ENCODE results near the gene DESI1. TPM values are rescaled to one million over a fixed set of nuclear protein-coding genes. Genes with fewer than 3 reads are reported as not detected.
"Not testable (repeated sequence)": the region's sequence is repeated elsewhere in the genome, so short reads cannot be mapped to it uniquely, and the experiment has no call there.

DESI1 gene
- total RNA-seq, 8 experiments from 2014 or later = 25.7 to 60.9 (median 34.1) TPM

DNA sequence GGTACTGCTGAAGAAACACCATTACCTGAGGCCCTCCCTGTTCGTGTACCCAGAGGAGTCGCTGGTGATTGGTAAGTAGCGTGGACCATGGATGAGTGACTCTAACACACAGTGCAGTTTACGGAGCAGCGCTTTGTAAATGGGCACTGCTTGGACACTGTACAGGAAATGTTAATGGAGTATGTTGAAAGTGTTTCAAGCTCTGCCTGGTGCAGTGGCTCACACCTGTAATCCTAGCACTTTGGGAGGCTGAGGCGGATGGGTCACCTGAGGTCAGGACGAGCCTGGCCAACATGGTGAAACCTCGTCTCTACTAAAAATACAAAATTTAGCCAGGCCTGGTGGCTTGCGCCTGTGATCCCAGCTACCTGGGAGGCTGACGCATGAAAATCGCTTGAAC lies 30.0 kb upstream of the DESI1 start:
- no peak overlapping the region for H3K4me3 ChIP-seq
- WGBS, 10 experiments = 80 to 100% (median 96%) methylated on average over 1 to 10 of the region's 11 CpGs; no CpG with 5 or more reads in 1 of the 10 experiments
- no peak for ATAC-seq (replicated peaks in 6 of 8)
- in situ Hi-C loops (cut with MboI; ENCODE audit: low pct_unique_long_range_greater_than_20kb in 2 of 9, low sequenced_read_pairs in 9 of 9, unreplicated experiment in 9 of 9) = no loop called here
- H3K4me1 ChIP-seq (replicated peaks in 1 of 2) = no peaks in the 10 kb centered on the region
- H3K27ac ChIP-seq = no peak overlapping the region

DNA sequence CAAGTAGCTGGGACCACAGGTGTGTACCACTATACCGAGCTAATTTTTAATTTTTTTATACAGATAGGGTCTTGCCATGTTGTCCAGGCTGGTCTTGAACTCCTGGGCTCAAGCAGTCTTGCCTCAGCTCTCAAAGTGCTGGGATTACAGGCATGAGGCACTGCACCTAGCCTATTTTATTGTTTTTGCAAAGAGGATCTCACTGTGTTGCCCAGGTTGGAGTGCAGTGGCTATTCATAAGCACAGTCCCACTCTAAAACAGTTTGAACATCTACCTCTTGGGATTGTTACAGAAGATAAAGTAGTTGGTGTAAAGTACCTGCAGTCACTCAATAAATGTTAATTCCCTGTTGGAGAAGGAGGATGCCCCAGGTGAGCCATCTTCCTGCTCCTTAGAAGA lies 29.4 kb upstream of the DESI1 start:
- no peak overlapping the region for H3K4me3 ChIP-seq
- no peaks in the 10 kb centered on the region for H3K4me1 ChIP-seq (replicated peaks in 1 of 2)
- 100% methylated on average over 1 of the region's 1 CpG; no CpG with 5 or more reads in 7 of the 10 experiments for WGBS, 10 experiments
- no peak for ATAC-seq (replicated peaks in 6 of 8)
- no peak overlapping the region for H3K27ac ChIP-seq
- in situ Hi-C loops (cut with MboI; ENCODE audit: low pct_unique_long_range_greater_than_20kb in 2 of 9, low sequenced_read_pairs in 9 of 9, unreplicated experiment in 9 of 9) = no loop called here

DNA sequence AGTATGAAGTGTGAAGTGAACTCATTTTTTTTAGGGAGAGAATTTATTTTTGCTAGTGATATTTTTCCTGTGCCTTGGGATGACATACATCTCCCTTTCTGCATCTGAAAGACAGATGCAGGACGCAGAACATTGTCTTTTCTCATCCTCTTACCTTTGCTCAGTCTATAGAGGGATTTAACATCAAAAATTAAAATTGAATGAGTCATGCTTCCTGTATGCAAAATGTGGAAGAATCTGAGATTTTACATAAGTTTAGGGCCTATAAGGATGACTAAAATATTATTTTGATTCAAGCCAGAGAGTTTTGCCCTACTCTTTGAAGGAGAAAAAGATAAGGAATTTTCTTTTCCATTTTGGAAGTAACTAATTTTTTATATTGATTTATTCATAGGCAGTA lies 27.6 kb upstream of the DESI1 start:
- WGBS, 10 experiments = 8 to 100% (median 40%) methylated on average over 1 of the region's 1 CpG; no CpG with 5 or more reads in 5 of the 10 experiments
- Histone ChIP-seq H3K27ac (no peak overlapping the region), H3K4me1 (replicated peaks in 1 of 2) (no peaks in the 10 kb centered on the region), H3K4me3 (no peak overlapping the region)
- in situ Hi-C loops (cut with MboI; ENCODE audit: low pct_unique_long_range_greater_than_20kb in 2 of 9, low sequenced_read_pairs in 9 of 9, unreplicated experiment in 9 of 9) = no loop called here
- ATAC-seq (replicated peaks in 6 of 8) = peak in 3 of 8 experiments; percentile 66 to 85 (median 73)

DNA sequence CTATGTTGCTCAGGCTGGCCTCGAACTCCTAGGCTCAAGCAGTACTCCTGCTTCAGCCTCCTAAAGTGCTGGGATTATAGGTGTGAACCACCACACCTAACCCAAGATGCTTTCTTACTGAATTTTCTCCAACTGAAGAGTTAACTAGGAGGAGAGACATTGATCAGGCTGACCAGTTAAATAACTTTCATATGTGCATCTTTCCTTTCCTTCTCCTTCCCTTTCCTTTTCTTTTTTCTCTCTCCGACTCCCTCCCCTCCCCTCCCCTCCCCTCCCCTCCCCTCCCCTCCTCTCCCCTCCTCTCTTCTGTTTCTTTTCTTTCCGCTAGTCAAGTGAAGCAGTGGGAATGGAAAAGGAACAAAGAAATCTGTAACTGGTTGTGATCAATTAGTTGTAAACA lies 26.9 kb upstream of the DESI1 start:
- no peak for ATAC-seq (replicated peaks in 6 of 8)

DNA sequence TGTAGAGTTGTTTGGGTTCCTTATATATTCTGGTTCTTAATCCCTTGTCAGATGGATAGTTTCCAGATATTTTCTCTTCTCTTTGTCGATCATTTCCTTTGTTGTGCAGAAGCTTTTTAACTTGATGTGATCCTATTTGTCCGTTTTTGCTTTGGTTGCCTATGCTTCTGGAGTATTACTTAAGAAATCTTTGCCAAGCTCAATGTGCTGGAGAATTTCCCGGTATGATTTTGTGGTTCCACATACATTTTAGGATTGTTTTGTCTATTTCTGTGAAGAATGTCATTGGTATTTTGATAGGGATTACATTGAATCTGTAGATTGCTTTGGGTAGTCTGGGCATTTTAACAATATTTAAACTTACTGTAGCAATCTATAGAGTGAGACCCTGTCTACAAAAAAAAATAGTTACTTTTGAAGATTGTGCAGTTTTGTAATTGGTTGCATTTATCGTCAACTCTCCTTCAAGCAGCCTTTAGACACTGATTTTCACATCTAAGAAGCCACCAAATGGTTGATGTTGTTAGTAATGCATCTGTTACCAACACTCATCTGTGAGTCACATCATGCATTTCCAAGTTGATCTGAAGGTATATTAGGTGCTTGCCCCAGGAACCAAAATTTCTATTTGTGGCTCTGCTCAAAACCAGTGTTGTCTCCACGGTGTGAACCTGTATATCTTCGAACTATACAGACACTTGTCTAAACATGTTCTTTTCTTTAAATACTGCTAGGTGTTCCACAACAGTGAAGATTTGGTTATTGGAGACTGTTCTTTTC lies 21.7 kb upstream of the DESI1 start:
- 69 to 100% (median 91%) methylated on average over 2 to 6 of the region's 6 CpGs for WGBS, 10 experiments
- no peak overlapping the region for H3K4me3 ChIP-seq
- in situ Hi-C loops (cut with MboI; ENCODE audit: low pct_unique_long_range_greater_than_20kb in 2 of 9, low sequenced_read_pairs in 9 of 9, unreplicated experiment in 9 of 9) = no loop called here
- no peaks in the 10 kb centered on the region for H3K4me1 ChIP-seq (replicated peaks in 1 of 2)
- no peak for ATAC-seq (replicated peaks in 6 of 8)
- H3K27ac ChIP-seq = no peak overlapping the region

More for the DNA sequence above, 26.9 kb upstream of the DESI1 start:
- Histone ChIP-seq H3K4me3 (no peak overlapping the region), H3K4me1 (replicated peaks in 1 of 2) (no peaks in the 10 kb centered on the region), H3K27ac (no peak overlapping the region)
- in situ Hi-C loops (cut with MboI; ENCODE audit: low pct_unique_long_range_greater_than_20kb in 2 of 9, low sequenced_read_pairs in 9 of 9, unreplicated experiment in 9 of 9) = no loop called here
- WGBS, 10 experiments = 62 to 100% (median 95%) methylated on average over 1 to 2 of the region's 3 CpGs; no CpG with 5 or more reads in 6 of the 10 experiments

DNA sequence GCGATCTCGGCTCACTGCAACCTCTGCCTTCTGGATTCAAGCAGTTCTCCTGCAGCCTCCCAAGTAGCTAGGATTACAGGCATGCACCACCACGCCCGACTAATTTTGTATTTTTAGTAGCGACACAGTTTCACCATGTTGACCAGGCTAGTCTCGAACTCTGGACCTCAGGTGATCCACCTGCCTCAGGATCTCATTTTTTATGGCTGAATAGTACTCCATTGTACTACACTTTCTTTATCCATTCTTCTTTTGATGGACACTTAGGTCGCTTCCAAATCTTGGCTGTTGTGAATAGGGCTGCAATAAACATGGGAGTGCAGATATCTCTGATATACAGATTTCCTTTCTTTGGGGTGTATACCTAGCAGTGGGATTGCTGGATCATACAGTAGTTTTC lies 21.0 kb upstream of the DESI1 start:
- 80 to 100% (median 97%) methylated on average over 1 to 7 of the region's 7 CpGs; no CpG with 5 or more reads in 1 of the 10 experiments for WGBS, 10 experiments
- H3K4me1 ChIP-seq (replicated peaks in 1 of 2) = no peaks in the 10 kb centered on the region
- no peak overlapping the region for H3K27ac ChIP-seq
- in situ Hi-C loops (cut with MboI; ENCODE audit: low pct_unique_long_range_greater_than_20kb in 2 of 9, low sequenced_read_pairs in 9 of 9, unreplicated experiment in 9 of 9) = no loop called here
- no peak overlapping the region for H3K4me3 ChIP-seq
- ATAC-seq (replicated peaks in 6 of 8) = no peak

DNA sequence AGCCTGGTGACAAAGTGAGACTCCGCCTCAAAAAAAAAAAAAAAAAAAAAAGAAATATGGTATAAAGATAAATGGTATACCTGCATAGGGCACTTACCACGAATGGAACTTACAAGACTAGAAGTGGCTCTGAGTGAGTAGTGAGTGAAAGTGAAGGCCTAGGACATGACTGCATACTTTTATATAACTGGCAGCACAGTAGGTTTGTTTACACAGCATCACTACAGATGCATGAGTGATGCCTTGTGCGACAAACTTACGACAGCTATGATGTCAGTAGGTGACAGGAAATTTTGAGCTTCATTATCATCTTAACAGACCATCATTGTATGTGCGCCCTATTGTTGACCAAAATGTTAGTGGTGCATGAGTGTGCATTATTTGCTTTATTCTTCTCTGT lies 17.9 kb upstream of the DESI1 start:
- in situ Hi-C loops (cut with MboI; ENCODE audit: low pct_unique_long_range_greater_than_20kb in 2 of 9, low sequenced_read_pairs in 9 of 9, unreplicated experiment in 9 of 9) = no loop called here
- 84 to 100% (median 93%) methylated on average over 1 to 5 of the region's 5 CpGs; no CpG with 5 or more reads in 1 of the 10 experiments for WGBS, 10 experiments
- Histone ChIP-seq H3K27ac (no peak overlapping the region), H3K4me1 (replicated peaks in 1 of 2) (no peaks in the 10 kb centered on the region), H3K4me3 (no peak overlapping the region)
- ATAC-seq (replicated peaks in 6 of 8) = no peak

DNA sequence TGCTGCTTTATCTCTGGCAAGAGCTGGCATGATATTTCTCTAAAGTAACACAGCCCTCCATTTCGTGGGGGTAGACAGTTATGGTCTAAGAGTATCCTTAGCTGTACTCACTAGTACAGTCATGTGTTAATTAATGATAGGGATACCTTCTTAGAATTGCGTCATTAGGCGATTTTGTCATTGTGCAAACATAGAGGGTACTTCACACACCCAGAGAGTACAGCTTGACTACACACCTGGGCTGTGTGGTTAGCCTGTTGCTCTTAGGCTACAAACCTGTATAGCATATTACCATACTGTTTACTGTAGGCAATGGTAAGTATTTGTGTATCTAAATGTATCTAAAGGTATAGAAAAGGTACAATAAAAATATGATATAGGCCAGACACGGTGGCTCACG lies 17.3 kb upstream of the DESI1 start:
- in situ Hi-C loops (cut with MboI; ENCODE audit: low pct_unique_long_range_greater_than_20kb in 2 of 9, low sequenced_read_pairs in 9 of 9, unreplicated experiment in 9 of 9) = no loop called here
- Histone ChIP-seq H3K4me3 (no peak overlapping the region), H3K4me1 (replicated peaks in 1 of 2) (no peaks in the 10 kb centered on the region), H3K27ac (no peak overlapping the region)
- WGBS, 10 experiments = 80 to 100% (median 97%) methylated on average over 1 to 5 of the region's 5 CpGs; no CpG with 5 or more reads in 2 of the 10 experiments
- ATAC-seq (replicated peaks in 6 of 8) = no peak

DNA sequence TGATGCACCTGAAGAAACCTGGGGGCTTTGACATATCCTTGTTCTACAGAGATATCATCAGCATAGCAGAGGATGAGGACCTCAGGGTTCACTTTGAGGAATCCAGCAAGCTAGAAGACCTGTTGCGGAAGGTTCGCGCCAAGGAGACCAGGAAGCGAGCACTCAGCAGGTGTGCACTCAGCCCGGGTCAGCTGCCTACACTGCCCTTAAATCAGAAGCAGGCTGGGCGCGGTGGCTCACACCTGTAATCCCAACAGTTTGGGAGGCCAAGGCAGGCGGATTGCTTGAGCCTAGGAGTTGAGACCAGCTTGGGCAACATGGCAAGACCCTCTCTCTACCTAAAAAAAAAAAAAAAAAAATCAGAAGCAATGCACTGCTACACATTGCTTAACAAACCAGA lies 16.8 kb upstream of the DESI1 start:
- H3K27ac ChIP-seq; H3K4me3 ChIP-seq; H3K4me1 ChIP-seq (replicated peaks in 1 of 2); in situ Hi-C loops (cut with MboI; ENCODE audit: low pct_unique_long_range_greater_than_20kb in 2 of 9, low sequenced_read_pairs in 9 of 9, unreplicated experiment in 9 of 9); ATAC-seq (replicated peaks in 6 of 8): not testable (repeated sequence)
- WGBS, 10 experiments = 90 to 100% (median 100%) methylated on average over 1 to 6 of the region's 8 CpGs; no CpG with 5 or more reads in 4 of the 10 experiments

DNA sequence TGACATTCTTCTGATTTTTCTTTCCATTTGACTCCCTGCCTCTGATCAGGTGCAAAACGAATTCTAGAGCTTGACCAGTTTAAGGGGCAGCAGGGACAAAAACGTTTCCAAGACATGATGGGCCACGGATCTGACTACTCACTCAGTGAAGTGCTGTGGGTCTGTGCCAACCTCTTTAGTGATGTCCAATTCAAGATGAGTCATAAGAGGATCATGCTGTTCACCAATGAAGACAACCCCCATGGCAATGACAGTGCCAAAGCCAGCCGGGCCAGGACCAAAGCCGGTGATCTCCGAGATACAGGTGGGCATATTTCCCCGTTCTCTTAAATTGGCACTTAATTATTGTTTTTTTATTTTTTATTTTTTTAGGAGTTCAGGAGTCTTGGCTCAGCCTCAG lies 15.6 kb upstream of the DESI1 start:
- peak in 2 of 8 experiments; percentile 55 to 91 for ATAC-seq (replicated peaks in 6 of 8)
- Histone ChIP-seq H3K27ac (no peak overlapping the region), H3K4me3 (no peak overlapping the region), H3K4me1 (replicated peaks in 1 of 2) (no peaks in the 10 kb centered on the region)
- in situ Hi-C loops (cut with MboI; ENCODE audit: low pct_unique_long_range_greater_than_20kb in 2 of 9, low sequenced_read_pairs in 9 of 9, unreplicated experiment in 9 of 9) = no loop called here
- 21 to 100% (median 86%) methylated on average over 1 to 6 of the region's 7 CpGs; no CpG with 5 or more reads in 2 of the 10 experiments for WGBS, 10 experiments

DNA sequence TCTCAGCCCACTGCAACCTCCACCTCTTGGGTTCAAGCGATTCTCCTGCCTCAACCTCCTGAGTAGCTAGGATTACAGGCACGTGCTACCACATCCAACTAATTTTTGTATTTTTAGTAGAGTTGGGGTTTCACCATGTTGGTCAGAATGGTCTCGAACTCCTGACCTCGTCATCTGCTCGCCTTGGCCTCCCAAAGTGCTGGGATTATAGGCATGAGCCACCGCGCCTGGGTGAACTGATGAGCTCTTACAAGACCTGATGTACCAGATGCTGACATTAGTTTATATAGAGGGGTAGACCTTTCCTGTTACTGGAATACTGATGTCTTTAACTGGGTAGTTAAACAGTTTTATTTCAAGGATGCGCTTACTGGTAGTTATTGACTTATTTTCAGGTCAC lies 13.8 kb upstream of the DESI1 start:
- in situ Hi-C loops (cut with MboI; ENCODE audit: low pct_unique_long_range_greater_than_20kb in 2 of 9, low sequenced_read_pairs in 9 of 9, unreplicated experiment in 9 of 9); H3K4me1 ChIP-seq (replicated peaks in 1 of 2); H3K27ac ChIP-seq; ATAC-seq (replicated peaks in 6 of 8); H3K4me3 ChIP-seq: not testable (repeated sequence)
- 95 to 100% (median 100%) methylated on average over 1 to 8 of the region's 8 CpGs; no CpG with 5 or more reads in 1 of the 10 experiments for WGBS, 10 experiments

DNA sequence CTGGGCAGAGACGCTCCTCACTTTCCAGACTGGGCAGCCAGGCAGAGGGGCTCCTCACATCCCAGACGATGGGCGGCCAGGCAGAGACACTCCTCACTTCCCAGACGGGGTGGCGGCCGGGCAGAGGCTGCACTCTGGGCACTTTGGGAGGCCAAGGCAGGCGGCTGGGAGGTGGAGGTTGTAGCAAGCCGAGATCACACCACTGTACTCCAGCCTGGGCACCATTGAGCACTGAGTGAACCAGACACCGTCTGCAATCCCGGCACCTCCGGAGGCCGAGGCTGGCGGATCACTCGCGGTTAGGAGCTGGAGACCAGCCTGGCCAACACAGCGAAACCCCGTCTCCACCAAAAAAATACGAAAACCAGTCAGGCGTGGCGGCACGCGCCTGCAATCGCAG lies 10.8 kb upstream of the DESI1 start:
- in situ Hi-C loops (cut with MboI; ENCODE audit: low pct_unique_long_range_greater_than_20kb in 2 of 9, low sequenced_read_pairs in 9 of 9, unreplicated experiment in 9 of 9); H3K4me3 ChIP-seq; H3K4me1 ChIP-seq (replicated peaks in 1 of 2); ATAC-seq (replicated peaks in 6 of 8); H3K27ac ChIP-seq: not testable (repeated sequence)
- WGBS, 10 experiments = no CpG with 5 or more reads among the region's 23 CpGs

DNA sequence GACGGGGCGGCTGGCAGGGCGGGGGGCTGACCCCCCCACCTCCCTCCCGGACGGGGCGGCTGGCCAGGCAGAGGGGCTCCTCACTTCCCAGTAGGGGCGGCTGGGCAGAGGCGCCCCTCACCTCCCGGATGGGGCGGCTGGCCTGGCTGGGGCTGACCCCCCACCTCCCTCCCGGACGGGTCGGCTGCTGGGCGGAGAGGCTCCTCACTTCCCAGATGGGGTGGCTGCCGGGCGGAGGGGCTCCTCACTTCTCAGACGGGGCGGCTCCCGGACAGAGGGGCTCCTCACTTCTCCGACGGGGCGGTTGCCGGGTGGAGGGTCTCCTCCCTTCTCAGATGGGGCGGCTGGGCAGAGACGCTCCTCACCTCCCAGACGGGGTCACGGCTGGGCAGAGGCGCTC lies 10.3 kb upstream of the DESI1 start:
- WGBS, 10 experiments = no CpG with 5 or more reads among the region's 28 CpGs
- in situ Hi-C loops (cut with MboI; ENCODE audit: low pct_unique_long_range_greater_than_20kb in 2 of 9, low sequenced_read_pairs in 9 of 9, unreplicated experiment in 9 of 9); H3K4me3 ChIP-seq; H3K27ac ChIP-seq; H3K4me1 ChIP-seq (replicated peaks in 1 of 2); ATAC-seq (replicated peaks in 6 of 8): not testable (repeated sequence)

DNA sequence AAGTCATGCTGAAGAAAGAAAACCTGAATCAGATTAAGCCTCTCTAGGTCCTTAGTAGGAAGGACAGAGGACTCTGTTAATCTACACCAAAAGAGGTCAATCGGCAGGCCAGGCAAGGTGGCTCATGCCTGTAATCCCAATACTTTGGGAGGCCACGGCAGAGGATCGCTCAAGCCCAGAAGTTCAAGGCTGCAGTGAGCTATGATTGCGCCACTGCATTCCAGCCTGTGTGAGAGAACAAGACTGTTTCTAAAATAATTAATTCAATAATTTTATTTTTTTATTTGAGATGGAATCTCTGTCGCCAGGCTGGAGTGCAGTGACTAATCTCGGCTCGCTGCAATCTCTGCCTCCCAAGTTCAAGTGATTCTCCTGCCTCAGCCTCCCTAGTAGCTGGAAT lies 4.7 kb upstream of the DESI1 start:
- in situ Hi-C loops (cut with MboI; ENCODE audit: low pct_unique_long_range_greater_than_20kb in 2 of 9, low sequenced_read_pairs in 9 of 9, unreplicated experiment in 9 of 9) = no loop called here
- no peak overlapping the region for H3K27ac ChIP-seq
- no peak overlapping the region for H3K4me3 ChIP-seq
- peaks cover 5 to 6% of the 10 kb centered on the region in 2 donors for H3K4me1 ChIP-seq (replicated peaks in 1 of 2)
- WGBS, 10 experiments = 86 to 100% (median 97%) methylated on average over 1 to 7 of the region's 7 CpGs; no CpG with 5 or more reads in 1 of the 10 experiments
- ATAC-seq (replicated peaks in 6 of 8) = no peak
